Endothelial cell of umbilical vein (primary cell): ENCODE measurements around the gene ISOC1.

Experiments
- EZH2 ChIP-seq: IDR thresholded peaks from 2 replicates; pipeline ENCODE4 v1.6.1; 2012; ENCODE audit warnings: borderline replicate concordance, low read depth, mild to moderate bottlenecking, moderate library complexity, low read length, inconsistent platforms; ENCODE audit not compliant: severe bottlenecking
- MYC ChIP-seq: IDR thresholded peaks from one replicate; pipeline ENCODE4 v1.6.1; 2011; ENCODE audit warnings: mild to moderate bottlenecking, low read depth, low read length

DNA sequence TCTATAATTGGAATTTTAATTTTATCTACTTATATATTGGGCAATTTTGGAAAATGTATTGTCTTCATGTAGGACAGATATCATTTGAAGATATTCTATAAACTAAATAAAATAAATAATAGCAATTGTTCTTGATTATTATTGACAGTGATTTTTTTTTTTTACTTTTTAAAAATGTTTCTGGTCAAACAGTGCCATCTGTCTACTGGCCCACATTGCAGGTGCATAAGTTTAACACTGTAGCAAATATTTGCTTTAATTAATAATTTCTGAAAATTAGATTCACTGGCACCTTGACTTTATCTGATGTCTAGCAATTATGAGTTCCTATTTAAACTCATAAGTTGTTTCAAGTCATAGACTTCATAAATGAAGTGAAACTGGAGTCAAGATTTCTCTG, 41.1 kb upstream of the ISOC1 start:
- TF ChIP-seq MYC = no peak
- no peak for TF ChIP-seq EZH2
